Stimulated activated CD4-positive, alpha-beta T cell treated with anti-CD3 and anti-CD28 coated beads, TNF-alpha, amount 100 ng/mL, for 48 hours (primary cell): ENCODE measurements around the gene HOXB5.
A peak's percentile ranks its signal among the peaks of the same experiment; 100 is the strongest.

Experiments used
- DNase-seq, 3 donors: peaks; one replicate each; pipeline ENCODE4 v3.0.0-alpha.2; 2020; ENCODE audit warnings: low read depth in 3 of 3

HOXB5 gene

GRCh38 chr17:48629411-48629759, 35.8 kb upstream of the HOXB5 start:
- no peak for DNase-seq

DNA sequence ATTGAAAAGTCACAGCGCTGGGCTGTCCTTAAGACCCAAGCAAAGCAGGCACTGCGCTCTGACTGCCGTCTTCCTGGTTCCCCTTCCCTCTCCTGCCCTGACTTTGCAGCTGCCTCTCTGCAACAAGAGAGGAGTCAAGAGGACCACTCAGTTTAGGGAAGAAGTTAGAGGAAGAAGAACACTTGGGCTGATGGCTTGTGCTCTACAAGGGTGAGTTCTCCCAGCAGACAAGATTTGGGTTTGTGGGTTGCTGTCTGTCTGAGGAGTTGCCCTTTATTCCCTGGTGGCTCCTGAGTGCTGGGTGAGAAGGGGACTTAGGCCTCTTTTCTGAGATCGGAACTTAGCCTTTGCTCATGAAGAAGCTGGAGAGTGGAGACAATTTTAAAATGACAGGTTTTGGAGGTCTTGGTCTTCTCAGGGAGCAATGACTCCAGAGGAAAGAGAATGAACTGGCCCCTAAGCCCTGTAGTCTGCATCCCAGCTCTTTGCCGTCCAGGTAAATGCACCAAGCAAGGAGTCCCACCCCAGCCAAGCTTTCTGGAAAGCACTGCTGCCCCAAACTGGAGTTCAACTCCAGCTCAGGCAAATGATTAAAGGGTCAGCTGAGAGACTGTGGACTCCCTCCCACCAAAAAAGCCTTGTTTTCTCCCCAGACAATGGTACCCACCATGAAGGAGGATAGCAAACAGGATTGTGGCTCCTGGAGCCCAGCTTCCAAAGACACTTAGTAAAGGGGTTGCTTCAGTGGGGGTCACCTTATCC, 35.3 kb upstream of the HOXB5 start:
- DNase-seq, result no peak

DNA sequence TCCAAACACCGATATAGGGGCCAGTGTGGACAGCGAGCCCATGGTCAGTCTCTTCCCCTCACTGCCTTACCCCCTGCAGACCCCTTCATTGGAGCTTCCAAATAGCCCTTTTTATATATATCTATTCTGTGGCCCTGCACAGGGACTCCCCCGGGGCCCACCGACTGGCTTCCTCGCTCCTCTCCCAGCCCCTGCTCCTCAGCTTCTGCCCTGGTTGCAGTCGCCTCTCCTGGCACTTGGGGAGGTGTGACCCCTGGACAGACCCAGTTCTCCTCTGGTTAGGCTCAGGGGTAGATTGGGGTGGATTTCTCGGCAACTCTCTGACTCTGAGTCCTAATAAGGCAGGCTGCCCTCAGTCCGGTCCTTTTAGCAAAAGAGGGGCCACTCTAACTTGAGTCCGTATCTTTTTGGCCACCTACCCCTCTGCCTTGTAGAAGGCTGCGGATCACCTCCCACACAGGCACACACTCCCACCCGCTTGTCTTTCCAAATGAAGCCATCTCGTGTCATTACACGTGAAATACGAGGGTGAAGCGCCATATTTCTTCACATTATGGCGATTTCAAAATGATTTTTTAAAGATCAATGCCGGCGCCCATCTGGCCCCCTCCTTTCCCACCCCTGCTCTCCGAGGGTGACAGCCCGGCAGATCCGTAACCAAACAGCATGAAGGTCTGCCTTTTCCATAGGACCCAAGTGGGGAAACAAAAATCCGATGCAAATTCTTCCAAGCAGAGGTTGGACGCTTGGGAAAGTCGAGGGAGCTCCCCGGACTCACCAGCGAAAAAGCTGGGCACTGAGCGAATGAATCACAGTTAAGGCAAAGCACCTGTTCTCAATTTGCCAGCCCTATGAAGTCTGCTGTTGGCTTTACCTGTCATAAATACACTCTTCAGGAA, 34.3 kb upstream of the HOXB5 start:
- no peak for DNase-seq

- DNase-seq, result no peak
Observed at GRCh38 chr17:48627118-48627597, 33.6 kb upstream of the HOXB5 start.

DNA sequence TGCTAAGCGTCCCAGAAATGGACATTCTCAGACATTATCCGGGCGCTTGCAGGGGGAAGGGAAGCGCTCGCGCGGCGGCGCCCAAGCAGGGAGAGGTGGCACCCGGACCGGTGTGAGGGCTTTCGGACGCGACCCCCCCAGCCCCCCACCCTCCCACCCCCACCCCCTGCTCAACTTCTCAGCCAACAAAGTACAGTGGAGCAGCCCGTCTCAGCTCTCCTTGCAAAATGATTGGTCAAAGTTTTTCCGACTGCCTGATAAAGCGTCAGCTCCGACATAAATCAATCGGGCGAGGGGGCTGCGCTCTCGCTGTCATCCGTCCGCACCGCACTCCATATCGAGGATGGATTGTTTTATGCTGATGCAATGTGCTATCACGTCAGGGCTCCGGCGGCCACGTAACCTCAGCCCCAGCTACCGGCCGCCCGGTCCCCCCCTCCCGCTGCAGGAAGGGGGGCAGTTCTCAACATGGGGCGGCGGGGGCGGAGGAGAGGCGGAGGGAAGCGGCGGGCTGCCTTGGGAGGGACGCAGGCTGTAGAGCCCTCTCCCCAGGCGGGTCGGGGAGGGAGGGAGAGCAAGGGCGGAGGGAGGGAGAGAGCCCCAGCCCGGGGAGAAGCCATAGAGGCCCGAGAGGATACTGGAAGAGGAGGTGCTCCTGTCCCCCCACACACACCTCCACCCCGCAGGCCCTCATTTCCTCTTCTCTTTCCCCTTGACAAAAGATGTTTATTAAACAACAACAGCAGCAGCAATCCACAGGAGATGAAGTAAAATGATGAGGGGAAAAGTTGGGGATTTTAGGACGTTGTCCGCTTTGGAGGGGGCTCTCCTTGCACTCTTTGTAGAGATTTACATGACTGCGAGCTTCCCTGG, 32.9 kb upstream of the HOXB5 start, which contains the start of gene HOXB9:
HOXB9 (minus strand) TSS at position 114 of the 873 bp plus-strand sequence; CDS start at position 25, 89 bp downstream.
- no peak for DNase-seq

DNA sequence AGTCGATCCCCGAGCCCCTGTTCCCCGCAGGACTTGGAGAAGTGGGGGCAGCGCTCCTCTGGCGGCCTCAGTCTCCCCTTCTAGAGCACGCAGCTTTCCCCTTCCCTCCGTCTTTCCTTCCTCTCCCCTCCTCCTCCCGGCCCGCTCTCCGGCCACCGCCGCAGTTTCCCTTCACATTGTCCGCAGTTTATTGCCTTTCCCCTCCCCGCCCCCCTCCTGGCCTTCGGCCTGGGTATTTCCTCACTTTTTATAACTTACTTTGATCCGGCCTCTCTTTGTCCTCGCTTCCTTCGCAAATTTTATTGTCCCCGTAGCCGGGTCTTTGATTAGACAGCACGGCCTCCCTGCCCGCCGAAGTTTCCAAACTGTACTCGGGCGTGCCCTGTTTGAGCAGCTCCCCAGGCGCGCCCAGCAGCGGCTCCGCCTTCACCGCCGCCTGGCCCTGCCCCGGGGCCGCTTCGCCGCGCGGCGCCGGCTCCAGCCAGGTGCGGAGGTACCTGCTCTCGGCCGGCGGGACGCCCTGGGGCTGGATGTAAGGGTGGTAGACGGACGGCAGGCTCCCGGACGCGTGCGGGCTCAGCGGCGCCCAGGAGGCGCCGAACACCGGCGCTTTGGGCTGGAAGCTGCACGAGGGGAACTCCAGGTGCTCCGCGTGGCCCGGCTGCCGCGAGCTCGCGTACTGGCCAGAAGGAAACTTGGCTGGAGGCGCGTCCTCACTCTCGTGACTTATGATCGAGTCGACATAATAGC, 32.1 kb upstream of the HOXB5 start:
- no peak for DNase-seq

- no peak for DNase-seq
Observed at GRCh38 chr17:48624544-48625494, 31.2 kb upstream of the HOXB5 start.

DNA sequence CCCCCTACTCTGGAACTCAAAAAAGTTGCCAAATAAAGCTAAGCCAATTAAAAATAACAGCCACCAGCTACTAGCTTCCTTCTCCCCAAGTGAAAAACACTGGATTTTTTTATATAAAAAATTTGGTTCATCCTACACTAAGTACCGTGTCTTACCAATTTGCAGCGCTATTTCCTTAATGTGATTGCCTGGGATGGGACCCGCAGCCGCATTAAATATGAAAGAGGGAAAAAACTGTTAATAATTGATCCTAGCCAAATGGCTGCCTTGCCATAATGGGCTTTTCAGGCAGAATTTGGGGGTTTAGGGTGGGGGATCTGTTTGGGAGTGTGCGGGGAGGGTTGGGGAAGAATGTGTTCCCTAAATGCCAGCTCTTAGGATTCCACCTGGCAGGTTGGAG, 30.5 kb upstream of the HOXB5 start:
- DNase-seq, result no peak

DNA sequence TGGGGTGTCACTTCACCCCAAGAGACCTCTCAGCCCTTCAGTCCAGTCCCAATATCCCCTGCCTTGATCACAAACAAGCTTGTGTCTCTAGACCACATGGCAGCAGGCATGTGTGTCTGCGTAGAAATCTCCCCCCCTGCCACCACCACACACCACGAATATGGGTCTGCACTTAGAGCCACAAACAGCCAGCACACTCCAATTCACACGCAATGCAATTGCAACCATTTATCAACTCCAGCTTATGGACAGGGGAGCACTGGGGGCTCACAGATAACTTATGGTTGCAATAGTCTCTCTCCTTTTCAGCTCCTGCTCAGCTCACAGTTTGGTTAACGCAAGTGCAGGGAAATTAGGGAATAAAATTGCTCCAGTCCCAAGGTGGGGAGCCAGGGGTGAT, 30.0 kb upstream of the HOXB5 start:
- no peak for DNase-seq

- DNase-seq, result no peak
Observed at GRCh38 chr17:48622857-48623256, 29.3 kb upstream of the HOXB5 start.

DNA sequence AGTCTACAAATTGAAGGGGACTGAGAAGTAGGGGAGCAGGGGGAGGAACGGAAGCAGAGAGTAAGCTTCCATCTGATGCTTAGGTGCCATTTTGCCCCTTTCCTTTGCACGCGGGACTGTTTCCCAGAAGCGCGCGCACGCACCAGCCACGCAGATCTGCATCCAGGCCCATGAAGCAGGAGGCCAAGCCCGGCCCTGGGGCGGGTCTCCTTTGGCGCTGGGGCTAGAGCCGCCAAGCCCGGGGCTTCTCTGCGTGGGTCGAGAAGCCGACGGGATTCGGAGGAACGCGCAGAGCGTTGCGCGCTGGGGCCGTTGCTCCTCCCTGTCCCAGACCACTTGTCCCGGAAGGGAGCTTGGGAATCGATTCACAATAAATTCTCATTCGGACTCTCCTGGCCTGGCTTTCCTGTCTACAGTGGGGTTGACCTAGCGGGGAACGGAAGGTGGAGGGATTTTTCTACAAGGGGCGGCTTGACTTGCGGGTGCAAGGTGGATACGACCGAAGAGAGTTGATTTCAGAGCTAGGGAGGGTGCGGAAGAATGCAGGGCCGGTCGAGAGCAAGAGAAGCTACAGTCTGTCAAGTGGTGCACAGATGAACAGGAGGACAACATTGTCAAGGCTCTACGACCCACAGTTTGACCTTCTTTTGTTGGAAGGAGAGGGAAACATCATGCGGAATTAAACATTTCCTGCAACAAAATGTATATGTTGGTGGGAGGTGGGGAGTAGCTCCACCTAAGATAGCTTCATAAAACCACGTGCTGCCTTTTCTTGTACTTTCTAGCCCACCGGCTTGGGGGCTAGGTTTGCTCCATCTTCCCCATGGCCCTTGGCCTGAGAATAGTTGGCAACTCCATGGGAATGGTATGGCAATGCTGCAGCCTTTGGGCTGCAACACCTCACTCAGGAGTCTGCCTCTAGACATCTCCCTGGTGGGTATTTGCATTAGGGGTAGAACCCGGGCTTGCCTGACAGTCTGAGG, 28.1 kb upstream of the HOXB5 start:
- no peak for DNase-seq

DNA sequence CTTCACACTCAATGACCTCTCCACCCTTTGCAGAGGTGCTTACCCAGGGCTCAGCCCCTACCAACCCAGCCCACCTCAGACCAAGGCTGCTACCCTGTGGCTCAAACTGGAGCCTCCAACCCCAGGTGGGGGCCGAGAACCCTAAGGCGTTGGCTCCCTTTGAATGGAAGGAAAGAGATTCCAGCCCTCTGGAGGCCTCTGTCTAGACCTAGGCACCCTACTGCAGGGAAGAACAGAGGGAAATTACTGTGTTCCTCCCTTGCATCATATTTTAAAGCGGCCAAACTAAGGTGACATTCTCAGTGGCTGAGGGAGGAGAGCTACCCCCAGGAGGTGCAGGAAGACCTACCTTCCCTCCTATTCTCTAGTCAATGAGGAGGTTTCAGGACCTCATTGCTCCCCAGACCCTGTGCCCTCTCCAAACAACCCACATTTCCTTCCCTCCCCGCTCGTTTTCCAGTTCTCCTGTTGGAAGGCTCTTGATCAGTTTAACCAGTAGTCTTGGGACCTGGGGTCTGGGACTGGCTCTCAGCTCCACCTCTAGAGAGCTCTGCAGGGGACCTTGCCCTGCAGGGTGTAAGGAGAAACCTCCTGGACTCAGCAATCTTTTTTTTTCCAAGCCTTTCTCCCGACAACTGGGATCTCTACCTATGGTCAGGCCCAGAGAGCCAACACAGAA, 27.0 kb upstream of the HOXB5 start:
- DNase-seq, result no peak

DNA sequence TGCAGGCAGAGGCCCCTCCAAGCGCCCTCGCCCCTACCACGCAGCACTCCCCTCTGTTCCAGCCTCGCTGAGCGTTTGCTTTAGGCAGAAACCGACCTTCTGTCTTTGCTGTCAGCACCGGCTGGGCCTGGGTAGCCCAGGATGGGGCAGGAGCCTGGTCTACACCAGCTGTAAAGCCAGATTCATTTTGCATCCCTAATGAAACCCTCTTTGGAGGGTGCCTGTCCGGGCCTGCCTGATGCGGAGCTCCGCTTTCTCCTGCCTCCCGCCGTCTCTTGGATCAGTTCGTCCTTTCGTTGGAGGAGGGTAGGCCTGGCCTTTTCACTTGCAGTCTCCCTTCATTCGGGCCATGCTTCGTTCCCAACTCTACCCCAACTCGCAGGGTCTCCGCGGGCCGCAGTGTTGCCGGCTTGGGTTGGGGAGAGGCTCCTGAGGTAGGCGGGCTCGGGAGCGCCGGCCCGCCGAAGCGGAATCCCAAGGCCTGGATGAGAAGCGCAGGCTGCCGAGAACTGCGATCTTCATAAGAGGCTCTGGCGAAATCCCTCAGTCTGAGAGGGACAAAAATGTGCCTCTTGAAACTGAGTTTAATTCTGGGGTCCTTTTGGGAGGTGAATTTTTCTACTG, 26.4 kb upstream of the HOXB5 start:
- DNase-seq, result no peak

GRCh38 chr17:48618256-48618896, 24.8 kb upstream of the HOXB5 start:
- peak; percentile 71 to 73 (median 71) for DNase-seq

- no peak for DNase-seq
Observed at GRCh38 chr17:48617471-48618255, 24.1 kb upstream of the HOXB5 start.

DNA sequence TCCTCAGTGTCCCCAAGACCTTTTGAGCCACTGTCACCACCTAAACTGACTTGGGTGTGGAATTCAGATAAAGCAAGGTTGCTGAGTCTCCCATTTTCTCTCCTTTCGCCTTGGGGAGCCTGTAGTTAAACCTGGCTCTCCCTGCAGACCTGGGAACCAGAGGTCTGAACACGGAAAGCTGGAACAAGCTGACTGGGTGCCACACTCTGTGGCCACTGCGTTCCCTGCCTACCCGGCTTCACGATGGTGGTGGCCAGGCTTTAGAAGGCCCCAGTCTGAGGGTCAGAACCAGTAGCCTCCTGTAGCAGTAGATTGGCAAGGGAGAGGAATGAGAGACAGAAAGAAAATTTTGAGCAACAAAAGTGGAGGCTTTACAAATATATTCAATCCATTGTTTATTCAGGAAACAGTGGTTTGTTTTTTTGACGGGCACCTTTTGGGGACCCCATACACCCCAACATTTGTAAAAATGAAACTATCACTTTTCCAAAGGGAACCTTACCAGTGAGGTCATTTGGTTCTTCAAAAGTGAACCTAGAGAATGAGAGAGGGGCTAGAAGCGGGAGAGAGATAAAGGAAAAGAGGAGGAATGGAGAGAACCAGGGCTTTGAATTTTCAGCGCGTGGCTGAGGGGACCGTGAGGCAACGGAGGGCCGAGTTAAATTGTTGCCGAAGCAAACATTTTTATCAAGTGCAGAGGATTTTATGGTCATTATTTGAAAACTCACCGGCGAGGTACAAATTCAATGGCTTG, 23.3 kb upstream of the HOXB5 start:
- DNase-seq, result no peak
